ENCODE measurements around the gene CEP250. TPM values are rescaled to one million over a fixed set of nuclear protein-coding genes. Genes with fewer than 3 reads are reported as not detected.
A peak's percentile ranks its signal among the peaks of the same experiment; 100 is the strongest.

CEP250 gene
- total RNA-seq, 1 donor from 2014 or later, result 28.9 TPM

DNA sequence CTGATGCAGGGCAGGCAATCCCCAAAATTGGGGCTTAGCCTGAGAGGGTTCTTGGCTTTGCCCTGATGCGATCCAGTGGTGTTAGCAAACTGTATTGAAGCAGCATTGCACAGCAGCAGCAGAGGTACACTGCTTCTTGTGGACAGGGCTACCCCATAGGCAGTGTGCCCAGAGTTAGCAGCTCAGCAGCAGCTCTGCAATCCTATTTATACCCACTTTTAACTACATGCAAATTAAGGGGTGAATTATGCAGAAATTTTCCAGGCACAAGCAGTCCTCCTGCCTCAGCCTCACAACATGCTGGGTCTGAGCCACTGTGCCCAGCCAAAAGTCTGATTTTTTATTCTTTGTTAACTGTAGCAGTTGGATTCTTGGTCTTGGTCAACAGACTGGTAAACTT is 70.2 kb downstream of the CEP250 start:
- DNase-seq (ENCODE audit: low read depth), result no peak

GRCh38 chr20:35527122-35527769 is 71.8 kb downstream of the CEP250 start:
- DNase-seq (ENCODE audit: low read depth), result no peak

DNA sequence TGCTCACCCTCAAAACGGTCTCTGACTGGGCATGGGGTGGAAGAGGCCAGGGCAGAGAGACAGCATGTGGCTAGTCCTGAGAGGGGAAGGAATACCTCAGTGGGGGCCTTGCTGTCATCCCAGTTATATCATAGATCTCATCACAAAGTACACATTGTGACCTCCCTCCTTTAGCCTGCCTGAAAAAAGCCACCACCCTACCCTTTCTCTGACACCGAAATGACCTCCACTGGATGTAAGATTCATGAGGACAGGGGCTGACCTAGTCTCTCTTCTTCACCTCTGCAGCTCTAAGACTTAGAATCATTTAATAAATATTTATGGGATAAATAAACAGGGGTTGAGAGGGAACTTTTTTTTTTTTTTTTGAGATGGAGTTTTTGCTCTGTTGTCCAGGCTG is 74.2 kb downstream of the CEP250 start, which contains the start of gene C20orf173:
Gene C20orf173 (minus strand): TSS at position 101 of the 400 bp plus-strand sequence. CDS start 279 bp downstream, outside the sequence.
- no peak for DNase-seq (ENCODE audit: low read depth)

GRCh38 chr20:35539756-35540212 is 84.4 kb downstream of the CEP250 start:
- DNase-seq (ENCODE audit: low read depth), result no peak

DNA sequence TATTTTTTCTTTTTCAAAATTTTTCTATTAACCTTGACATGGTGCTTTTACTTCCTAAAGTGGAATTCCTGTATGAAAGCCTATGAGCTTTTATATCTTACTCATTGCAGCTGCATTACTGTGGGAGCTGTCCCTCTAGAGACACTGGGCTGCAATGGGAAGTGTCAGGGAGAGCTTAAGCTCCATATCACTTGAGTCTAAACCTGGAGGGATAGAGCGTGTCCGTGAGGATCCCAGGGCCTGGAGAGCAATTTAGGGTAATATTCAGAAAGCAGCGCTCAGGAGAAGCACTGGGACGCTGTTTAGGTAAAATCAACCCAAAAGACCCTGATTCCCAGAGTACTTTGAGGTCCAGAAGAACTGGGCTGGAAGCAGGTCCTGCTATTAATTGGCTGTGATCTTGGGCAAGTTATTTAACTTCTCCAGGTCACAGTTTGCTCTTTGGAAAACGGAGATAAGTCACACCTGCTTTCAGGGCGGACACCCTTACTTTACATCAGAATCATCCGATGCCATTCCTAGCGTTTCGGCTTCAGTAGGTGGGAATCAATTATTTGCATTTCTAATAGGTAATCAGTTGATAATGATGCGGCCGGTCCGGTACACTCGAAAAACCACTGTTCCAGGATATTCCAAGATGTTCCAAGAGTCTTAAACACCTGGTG is 85.9 kb downstream of the CEP250 start:
- DNase-seq (ENCODE audit: low read depth), result no peak

- peak; percentile 96 for DNase-seq (ENCODE audit: low read depth)
Measured at GRCh38 chr20:35541783-35542662, 86.6 kb downstream of the CEP250 start, which contains the start of gene ERGIC3. Gene ERGIC3, plus strand, starts transcription at chr20:35542078. Its CDS starts 20 bp downstream, at chr20:35542098.

- no peak for DNase-seq (ENCODE audit: low read depth)
Measured at GRCh38 chr20:35542990-35543389, 87.6 kb downstream of the CEP250 start.

GRCh38 chr20:35544436-35544835 is 89.0 kb downstream of the CEP250 start:
- DNase-seq (ENCODE audit: low read depth), result no peak

GRCh38 chr20:35544941-35545340 is 89.5 kb downstream of the CEP250 start:
- peak; percentile 32 for DNase-seq (ENCODE audit: low read depth)

DNA sequence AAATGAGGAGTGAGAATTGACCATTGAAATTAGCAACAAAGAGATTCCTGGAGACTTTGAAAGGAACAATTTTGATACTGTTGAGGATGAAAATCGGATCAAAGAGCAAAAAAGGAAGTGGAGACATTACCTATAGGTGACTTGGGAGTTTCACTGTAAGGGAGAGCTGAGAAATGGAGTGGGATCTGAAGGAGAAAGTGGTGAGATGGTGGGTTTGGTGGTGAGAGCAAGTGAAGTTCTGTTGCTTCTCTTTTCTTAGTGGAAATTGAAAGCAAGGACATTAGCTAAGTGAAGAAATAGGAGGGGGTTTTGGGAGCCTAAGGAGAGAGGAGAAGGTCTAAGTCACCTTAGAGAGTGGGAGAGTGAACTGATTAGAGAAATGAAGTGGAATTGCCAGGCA is 90.7 kb downstream of the CEP250 start:
- no peak for DNase-seq (ENCODE audit: low read depth)

GRCh38 chr20:35547329-35547728 is 91.9 kb downstream of the CEP250 start:
- peak; percentile 46 for DNase-seq (ENCODE audit: low read depth)

DNA sequence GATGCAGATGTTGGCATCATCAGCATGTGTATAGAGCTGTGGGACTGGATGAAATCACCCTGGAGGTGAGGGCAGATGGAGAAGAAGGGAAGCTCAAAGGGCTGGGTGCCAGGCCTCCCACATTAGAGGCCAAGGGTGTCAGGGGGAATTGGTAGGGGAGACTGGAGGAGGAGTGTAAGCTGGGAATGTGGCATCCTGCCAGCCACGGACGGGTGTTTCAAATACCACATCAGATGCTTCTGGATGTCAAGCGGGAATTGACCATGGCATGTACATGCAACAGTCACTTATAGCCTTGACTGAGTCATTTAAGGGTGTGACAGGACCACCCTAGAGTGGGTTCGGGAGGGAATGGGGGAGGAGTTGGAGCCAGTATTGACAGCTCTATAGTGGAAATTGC is 96.1 kb downstream of the CEP250 start:
- peak; percentile 5 for DNase-seq (ENCODE audit: low read depth)

DNA sequence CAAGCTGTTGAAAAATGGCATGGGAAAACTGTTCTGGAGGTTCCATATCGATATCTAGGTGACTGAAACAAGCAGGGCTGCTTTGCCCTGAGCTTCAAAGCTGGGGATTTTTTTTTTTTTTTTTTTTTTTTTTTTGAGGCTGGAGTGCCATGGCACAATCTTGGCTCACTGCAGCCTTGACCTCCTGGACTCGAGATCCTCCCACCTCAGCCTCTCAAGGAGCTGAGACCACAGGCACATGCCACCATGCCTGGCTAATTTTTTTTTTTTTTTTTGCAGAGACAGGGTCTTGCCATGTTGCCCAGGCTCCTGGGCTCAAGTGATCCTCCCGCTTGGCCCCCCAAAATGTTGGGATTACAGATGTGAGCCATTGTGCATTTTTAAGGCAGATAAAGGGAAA is 97.5 kb downstream of the CEP250 start:
- no peak for DNase-seq (ENCODE audit: low read depth)

GRCh38 chr20:35555461-35555860 is 100.1 kb downstream of the CEP250 start:
- peak; percentile 79 for DNase-seq (ENCODE audit: low read depth)

DNA sequence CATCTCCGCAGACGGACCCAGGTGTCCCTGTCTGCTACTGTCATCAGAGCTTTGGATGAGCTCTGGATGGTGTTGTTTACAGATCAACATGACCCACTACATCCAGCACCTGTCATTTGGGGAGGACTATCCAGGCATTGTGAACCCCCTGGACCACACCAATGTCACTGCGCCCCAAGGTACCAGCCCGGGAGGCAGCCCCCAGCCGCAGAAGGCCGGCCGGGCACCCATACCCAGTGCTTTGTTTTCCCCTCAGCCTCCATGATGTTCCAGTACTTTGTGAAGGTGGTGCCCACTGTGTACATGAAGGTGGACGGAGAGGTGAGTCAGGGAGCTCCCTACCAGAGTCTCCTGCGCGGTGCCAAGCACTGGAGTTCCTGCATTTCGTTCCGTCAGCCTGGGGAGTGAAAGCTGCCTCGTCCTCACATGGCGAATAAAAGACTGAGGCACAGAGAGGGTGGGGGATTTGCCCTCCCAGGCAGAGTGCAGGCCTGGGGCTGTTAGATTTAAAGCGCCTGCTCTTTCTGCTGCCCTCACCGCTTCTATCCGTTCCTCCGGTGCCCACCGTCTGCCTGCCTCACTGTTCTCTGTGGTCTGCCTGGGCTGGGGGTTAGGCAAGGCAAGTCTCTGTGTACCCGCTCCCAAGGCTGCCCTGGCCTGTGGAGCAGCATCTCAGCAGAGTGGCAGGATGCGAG is 100.7 kb downstream of the CEP250 start:
- no peak for DNase-seq (ENCODE audit: low read depth)

GRCh38 chr20:35556871-35557270 is 101.5 kb downstream of the CEP250 start:
- no peak for DNase-seq (ENCODE audit: low read depth)

- no peak for DNase-seq (ENCODE audit: low read depth)
Measured at GRCh38 chr20:35558451-35558850, 103.1 kb downstream of the CEP250 start.

DNA sequence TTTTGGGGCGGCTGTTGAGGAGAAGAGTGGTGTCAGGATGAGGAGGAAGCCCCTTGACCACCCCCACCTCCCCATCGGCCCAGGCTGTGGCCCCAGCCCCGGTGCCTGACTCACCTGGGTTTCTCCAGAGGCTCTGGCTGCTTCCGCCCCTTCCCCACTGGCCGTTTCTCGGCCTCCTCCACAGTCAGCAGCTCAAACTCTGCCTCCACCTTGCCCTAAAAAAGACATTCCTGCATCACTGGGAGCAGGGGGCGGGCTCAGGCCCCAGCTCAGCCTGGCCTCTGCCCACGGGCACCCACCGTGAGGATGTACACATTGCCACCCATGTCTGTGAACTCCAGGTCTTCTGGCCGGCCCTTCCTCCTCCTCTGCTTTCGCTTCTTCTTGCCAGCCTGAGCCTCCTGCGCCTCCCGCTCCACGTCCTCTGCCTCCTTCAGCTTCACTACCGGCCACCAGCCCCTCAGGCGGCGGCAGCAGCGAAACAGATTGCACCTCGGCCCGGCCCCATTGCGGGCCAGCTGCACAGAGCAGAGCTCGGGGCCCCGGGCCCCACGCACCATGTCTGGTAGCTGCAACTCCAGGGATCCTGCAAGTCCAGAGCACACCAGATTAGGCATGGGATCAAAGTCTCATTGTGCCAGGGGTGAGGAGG is 103.8 kb downstream of the CEP250 start:
- no peak for DNase-seq (ENCODE audit: low read depth)

- DNase-seq (ENCODE audit: low read depth), result no peak
Measured at GRCh38 chr20:35560105-35560511, 104.7 kb downstream of the CEP250 start.

DNA sequence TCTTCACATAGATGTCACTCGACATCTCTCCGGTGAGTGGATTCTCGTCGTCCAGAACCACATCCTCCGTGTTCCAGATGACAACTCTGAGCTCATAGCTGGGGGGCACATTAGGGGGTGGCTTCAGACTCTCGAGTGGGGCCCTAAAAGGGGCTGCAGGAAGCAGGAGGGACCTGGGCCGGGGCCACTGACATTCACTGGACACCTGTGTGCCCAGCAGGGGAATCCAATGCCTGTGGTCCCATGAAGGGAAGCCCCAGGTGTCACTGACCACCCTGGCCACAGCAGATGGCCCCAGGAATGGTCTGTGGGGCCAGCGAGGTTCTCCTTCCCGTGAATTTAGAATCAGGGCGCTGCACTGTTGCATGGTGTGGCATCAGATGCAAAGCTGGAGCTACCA is 105.1 kb downstream of the CEP250 start:
- DNase-seq (ENCODE audit: low read depth), result peak; percentile 18

DNA sequence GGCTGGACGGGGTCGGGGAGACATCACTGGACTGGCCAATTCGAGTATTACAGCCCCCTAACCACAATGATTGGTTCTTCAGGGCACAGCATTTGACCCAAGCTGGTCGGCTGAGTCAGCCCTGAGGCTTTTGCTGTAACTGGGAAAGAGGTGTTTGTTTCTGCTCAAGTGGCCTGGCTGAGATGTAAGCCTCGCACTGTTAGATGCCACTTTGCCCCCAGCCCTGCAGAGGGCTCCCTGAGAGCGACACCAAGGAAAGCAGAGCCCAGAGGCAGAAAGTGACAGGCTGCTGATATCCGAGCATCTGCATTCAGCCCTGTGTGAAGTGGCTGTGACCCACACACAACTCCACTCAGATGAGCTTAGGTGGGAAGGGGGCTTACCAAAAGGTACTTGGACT is 105.9 kb downstream of the CEP250 start:
- DNase-seq (ENCODE audit: low read depth), result peak; percentile 80
